LNCAP (cell line): ENCODE data around the gene ASIP.

Experiments used
- TF ChIP-seq, protein P1 (sequence below): fragments of 450-650 bp; IDR thresholded peaks from 2 replicates; pipeline ENCODE4 v1.5.1; 2017; ENCODE audit warnings: mild to moderate bottlenecking

ASIP gene

DNA sequence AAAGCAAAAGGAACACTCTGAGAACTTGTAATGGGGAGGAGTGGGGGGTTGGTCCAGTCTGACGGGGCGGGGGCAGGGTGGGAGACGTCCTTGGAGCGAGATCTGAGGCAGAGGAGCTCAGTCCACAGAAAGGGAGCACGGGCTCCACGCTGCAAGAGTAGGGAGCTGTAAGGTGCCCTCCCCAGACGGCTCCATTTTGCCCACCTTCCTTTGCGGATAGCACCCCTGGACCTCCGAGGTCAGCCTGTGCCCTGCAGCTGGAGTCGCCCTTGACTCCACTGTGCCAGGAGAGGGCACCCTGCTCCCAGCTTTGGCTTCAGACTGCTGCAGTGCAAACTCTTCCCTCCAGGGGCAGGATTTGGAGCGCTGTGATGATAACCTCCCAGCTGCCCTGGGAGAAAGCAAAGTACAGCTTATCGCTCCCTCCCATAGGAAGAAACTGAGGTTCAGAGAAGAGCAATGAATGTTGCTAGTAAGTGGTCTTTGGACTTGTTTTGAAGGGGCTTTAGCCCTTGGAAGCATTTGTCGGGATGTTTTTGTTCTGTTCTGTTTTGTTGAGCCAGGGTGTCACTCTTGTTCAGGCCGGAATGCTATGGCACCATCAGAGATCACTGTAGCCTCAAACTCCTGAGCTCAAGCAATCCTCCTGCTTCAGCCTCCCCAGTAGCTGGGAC, 71.5 kb downstream of the ASIP start:
- TF ChIP-seq, protein P1, sequence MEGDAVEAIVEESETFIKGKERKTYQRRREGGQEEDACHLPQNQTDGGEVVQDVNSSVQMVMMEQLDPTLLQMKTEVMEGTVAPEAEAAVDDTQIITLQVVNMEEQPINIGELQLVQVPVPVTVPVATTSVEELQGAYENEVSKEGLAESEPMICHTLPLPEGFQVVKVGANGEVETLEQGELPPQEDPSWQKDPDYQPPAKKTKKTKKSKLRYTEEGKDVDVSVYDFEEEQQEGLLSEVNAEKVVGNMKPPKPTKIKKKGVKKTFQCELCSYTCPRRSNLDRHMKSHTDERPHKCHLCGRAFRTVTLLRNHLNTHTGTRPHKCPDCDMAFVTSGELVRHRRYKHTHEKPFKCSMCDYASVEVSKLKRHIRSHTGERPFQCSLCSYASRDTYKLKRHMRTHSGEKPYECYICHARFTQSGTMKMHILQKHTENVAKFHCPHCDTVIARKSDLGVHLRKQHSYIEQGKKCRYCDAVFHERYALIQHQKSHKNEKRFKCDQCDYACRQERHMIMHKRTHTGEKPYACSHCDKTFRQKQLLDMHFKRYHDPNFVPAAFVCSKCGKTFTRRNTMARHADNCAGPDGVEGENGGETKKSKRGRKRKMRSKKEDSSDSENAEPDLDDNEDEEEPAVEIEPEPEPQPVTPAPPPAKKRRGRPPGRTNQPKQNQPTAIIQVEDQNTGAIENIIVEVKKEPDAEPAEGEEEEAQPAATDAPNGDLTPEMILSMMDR = peak; percentile 100

DNA sequence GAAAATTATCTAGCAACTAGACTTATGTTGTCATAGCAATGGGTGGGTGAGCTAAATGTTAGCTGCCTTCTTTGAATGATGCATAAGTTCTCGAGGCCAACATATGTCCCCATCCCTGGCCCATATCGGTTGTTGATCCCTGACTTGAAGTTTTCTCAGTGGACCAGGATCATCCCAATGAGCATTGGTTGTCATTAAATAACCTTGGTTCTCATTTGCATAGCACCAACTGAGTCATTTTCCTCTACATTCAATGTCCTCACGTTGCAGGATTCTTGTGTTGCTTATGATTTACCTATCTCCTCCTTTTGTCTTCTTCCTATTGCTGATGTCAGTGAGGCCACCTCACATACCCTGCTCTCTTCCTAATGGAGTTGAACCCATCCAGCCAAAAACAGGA, 74.0 kb downstream of the ASIP start:
- TF ChIP-seq, protein P1 = no peak

DNA sequence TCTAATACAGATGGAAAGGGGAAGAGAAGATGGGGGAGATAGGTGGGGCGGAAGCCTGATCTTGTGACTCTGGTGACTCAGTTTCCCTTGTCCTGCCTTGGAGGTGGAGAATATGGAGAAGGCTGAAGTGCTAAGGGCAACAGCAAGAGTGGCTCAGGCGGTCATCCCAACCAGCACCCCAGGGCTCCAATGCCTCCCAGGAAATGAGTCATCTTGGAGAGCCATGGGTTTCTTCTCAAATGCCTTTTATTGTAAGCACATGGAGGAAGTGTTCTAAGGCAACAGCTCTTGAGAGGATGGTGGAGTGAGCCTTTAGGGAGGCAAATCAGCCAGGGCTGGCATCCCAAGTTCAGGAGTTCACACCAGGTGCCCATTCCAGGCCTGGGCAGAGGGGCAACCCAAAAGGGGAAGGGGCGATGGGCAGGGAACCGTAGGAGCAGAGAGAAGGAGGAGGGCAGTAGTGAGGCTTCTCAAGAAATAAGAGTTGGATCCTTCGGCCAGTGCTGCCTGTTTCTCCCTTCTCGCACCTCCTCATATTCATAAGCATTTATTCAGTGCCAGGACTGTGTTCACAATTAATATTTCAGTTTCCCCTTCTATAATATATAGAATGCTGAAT, 75.1 kb downstream of the ASIP start:
- TF ChIP-seq, protein P1 = no peak
